T-helper 1 cell treated with Interleukin-12 subunit alpha and Interleukin-12 subunit beta and Interleukin-4 antibody, amounts not matched to agents 30 ng/mL and 1 ng/mL, for 36 hours (primary cell): ENCODE measurements around the gene ATPAF1. TPM values are rescaled to one million over a fixed set of nuclear protein-coding genes. Genes with fewer than 3 reads are reported as not detected.
"Not testable (repeated sequence)": the region's sequence is repeated elsewhere in the genome, so short reads cannot be mapped to it uniquely, and the experiment has no call there.

Experiments
- intact Hi-C: fragments of 100-400 bp; cut with micrococcal nuclease; formaldehyde crosslinking; loops from one replicate; pipeline ENCODE4 v1.15.1; 2024
- total RNA-seq: library from RNA; stranded (reverse); gene quantifications from 2 replicates; pipeline ENCODE4 v1.2.3, GENCODE V29; 2022

ATPAF1 gene
- total RNA-seq, 1 donor from 2014 or later, result 50.0 TPM

GRCh38 chr1:46681333-46682034 lies 13.3 kb upstream of the ATPAF1 start:
- intact Hi-C loops, result no loop called here

DNA sequence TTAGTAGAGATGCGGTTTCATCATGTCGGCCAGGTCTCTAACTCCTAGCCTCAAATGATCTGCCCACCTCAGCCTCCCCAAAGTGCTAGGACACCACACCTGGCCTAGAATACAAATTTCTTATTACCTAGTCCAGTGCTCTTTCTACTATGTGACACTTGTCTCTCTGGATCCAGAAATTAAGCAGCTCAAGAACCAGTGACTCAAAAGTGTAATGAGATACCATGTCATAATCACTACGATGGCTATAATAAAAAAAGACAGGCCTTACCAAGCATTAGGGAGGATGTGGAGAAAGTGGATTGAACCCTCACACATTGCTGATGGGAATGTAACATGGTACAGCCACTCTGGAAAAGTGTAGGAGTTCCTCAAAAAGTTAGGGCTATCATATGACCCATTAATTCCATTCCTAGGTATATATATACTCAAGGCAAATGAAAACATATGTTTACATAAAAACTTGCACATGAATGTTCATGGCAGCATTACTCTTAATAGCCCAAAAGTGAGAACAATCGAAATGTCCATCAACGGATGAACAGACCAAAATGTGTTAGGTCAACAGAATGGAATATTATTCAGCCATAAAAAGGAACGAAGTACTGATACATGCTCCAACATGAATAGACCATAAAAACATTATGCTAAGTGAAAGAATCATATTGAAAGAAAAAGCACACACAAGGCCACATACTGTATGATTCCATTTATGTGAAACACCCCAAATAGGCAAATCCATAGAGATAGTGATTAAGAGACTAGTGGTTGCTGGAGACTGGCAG lies 11.8 kb upstream of the ATPAF1 start:
- intact Hi-C loops, result no loop called here

DNA sequence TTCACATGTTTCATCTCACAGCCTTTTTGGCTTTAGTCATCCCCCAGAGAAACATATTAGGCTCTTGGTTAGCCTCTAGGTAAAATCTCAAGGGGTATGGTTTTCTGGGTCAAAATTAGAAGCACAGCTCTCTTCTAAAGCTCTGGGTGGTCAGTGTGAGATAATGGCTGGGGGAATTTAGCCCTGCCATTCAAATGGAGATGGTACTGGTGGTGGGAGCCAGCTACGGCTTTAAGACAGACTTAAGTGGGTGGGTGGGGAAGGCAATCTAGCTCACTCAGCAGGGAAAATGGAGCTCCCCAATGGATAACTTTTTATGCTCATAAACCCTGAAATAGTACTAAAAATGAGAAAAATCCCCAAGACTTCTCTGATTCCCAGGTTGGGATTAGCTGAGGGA lies 9.2 kb upstream of the ATPAF1 start:
- intact Hi-C loops, result no loop called here

DNA sequence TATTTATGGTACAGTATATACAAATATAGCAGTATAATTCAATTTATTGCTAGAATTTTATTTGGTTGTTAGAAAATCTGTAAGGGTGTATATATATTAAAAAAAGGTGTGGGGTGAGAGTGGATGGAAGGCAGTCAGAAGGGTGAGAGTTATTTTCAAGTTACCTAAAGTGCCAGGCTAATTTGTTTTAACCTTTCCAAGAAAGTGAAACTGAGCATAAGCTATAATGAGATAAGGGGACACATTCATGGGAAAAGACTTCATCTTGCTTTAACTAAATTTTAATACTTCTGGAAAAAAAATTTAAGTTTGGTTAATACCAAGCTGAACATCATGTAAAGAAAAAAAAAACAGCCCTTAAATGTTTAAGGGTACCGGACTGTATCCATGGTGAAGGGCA lies 8.4 kb upstream of the ATPAF1 start:
- intact Hi-C loops, result no loop called here

- intact Hi-C loops, result loop anchor here (1.0 to 2.0 kb wide), 5 partner anchors 8 to 94 kb away; partner anchors contain the start of genes EFCAB14, MKNK1 and MOB3C
These were observed 7.6 kb upstream of the ATPAF1 start for GRCh38 chr1:46675549-46676314.

GRCh38 chr1:46673749-46674182 lies 5.6 kb upstream of the ATPAF1 start:
- intact Hi-C loops, result loop anchor here (2.0 kb wide), 1 partner anchor 57 kb away; the partner anchor contains the start of gene MOB3C

DNA sequence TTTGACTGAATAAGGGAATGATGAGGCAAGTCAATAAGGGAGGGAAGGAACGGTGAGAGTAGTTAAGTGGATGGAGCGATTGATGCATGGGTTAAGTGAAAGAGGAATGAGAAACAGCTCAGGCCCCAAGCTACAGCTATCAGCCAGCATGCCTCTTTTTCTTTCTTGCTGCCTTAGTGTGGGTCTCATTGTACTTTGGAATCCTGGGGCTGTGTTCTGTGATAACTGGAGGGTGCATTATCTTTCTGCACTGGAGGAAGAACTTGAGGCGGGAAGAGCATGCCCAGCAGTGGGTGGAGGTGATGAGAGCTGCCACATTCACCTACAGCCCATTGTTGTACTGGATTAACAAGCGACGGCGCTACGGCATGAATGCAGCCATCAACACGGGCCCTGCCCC lies 4.5 kb upstream of the ATPAF1 start:
- intact Hi-C loops, result no loop called here

DNA sequence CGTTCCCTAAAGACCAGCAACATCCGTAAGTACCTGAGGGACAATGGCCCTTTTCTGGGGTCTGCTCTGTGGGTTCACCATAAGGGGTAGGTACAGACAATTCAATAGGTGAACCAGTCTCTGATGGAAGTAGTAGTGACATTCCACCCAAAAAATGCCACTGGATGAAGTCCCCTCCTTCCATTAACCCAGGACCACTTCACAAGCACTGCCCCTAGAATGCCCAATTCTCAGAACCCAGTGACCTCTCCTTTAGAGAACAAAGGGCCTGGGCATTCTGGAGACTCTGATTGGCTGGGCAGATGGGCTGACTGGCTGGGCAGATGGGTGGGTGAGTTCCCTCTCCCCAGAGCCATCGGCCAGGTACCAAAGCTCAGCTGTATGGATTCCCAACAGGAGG lies 3.4 kb upstream of the ATPAF1 start, which contains the start of gene TEX38:
Gene TEX38 (plus strand): TSS at position 301 of the 400 bp plus-strand sequence. CDS start 81 bp downstream, at position 382.
- intact Hi-C loops, result no loop called here

- intact Hi-C loops, result no loop called here
These were observed 2.0 kb upstream of the ATPAF1 start for GRCh38 chr1:46670134-46670533.

DNA sequence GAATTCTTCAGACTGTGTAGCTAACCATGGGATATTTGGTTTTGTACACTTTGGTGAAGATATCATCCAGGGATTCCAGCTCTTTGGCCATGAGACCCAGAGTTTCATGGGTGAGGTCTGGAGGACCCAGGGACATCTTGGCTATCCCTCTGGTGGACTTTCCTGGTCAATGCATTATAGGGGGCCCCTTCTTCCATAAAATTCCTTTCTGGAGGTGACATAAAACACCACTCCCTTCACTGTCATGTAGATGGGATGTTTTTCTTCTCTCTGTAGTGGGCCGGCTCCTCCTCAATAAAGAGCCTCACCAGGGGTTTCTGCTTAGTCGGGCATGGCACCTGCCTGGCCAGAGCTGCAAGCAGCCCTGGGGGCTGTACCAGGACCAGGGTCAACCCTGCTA lies 2.2 kb downstream of the ATPAF1 start:
- intact Hi-C loops, result loop anchor here (5.0 kb wide), 1 partner anchor 364 kb away; the partner anchor contains the start of genes LRRC41 and UQCRH

DNA sequence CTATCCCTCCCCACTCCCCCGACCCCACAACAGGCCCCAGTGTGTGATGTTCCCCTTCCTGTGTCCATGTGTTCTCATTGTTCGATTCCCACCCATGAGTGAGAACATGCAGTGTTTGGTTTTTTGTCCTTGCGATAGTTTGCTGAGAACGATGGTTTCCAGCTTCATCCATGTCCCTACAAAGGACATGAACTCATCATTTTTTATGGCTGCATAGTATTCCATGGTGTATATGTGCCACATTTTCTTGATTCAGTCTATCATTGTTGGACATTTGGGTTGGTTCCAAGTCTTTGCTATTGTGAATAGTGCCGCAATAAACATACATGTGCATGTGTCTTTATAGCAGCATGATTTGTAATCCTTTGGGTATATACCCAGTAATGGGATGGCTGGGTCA lies 5.2 kb downstream of the ATPAF1 start:
- intact Hi-C loops, result not testable (repeated sequence)

GRCh38 chr1:46660116-46660515 lies 8.0 kb downstream of the ATPAF1 start:
- intact Hi-C loops, result not testable (repeated sequence)

DNA sequence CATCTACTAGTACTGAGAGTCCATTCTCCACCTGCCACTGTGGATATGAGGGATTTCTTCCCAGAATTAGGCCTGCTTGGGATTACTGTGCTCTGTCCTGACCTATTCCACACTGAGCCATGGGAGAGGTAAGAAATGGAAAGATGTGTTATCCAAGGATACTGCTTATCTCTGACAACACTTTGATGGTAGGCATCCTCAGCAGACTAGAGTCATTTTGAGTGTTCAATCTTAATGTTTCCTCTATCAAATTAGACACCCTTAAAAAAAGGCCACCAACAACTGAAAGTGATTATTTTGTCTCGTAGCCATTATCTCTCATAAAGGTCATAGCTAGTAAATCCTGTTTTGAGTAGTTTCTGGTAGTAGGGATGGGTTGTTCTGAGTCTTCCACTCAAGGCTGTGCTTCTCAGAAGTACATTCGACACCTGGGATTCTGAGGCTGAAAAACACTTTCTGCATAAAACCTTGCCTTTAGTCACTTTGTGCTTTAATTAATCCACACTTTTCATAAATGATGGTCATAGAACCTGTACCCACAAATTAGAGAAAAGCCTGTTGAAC lies 8.8 kb downstream of the ATPAF1 start:
- intact Hi-C loops, result no loop called here

DNA sequence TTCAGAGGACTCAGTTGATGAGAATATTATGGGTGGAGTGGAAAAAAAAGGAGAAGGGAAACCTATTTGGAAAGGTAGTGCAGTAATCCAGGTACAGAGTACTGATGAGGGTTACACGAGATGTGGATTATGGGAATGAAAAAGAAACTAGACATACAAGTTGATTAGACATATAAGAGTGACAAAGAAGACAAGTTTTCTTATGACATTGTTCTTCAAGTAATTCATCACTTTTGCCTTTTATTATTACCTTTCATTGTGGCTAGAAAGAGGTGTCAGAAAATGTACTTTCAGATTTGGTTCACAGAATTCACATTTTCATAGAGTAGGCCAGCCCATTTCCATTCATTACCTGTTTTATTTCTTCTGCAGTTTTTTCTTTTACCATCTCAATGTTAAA lies 10.4 kb downstream of the ATPAF1 start:
- intact Hi-C loops, result no loop called here

DNA sequence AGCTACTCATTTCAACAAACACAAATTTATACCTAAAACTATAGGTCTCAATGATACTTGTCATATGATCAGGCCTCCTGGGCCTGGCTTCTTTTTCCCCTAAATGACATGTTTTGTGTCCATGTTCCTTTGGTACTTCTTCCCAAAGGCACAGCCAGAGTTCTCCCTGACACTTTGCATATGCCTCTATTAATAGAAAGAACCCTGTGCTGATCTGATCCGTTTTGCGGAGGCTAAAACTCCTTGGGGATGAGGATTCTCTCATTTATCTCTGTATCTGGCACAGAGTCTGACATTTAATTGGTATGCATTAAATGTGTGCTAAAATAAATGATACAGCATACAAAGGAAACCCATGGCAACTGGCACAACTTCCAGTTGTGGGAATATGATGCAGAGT lies 11.5 kb downstream of the ATPAF1 start:
- intact Hi-C loops, result no loop called here

GRCh38 chr1:46655848-46656247 lies 12.3 kb downstream of the ATPAF1 start:
- intact Hi-C loops, result no loop called here

GRCh38 chr1:46654698-46655097 lies 13.5 kb downstream of the ATPAF1 start:
- intact Hi-C loops, result not testable (repeated sequence)

DNA sequence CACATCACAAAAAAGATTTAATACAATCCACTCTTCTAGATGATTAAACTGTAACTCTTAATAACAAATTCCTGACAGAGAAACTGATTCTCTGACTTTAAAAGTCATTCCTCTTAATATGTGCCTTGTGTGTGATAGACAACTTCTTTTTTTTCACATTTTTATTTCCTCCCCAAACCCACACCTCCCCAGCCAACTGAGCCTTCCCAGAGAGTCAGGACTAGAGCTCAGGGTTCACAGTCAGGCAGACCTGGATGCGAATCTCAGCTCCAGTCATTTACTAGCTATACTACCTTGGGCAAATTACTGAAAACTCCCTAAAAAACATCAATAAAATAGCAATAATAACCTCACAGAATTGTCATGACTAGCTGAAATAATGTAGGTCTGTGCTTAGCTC lies 14.2 kb downstream of the ATPAF1 start:
- intact Hi-C loops, result no loop called here

- intact Hi-C loops, result no loop called here
These were observed 14.7 kb downstream of the ATPAF1 start for GRCh38 chr1:46653405-46653958.

DNA sequence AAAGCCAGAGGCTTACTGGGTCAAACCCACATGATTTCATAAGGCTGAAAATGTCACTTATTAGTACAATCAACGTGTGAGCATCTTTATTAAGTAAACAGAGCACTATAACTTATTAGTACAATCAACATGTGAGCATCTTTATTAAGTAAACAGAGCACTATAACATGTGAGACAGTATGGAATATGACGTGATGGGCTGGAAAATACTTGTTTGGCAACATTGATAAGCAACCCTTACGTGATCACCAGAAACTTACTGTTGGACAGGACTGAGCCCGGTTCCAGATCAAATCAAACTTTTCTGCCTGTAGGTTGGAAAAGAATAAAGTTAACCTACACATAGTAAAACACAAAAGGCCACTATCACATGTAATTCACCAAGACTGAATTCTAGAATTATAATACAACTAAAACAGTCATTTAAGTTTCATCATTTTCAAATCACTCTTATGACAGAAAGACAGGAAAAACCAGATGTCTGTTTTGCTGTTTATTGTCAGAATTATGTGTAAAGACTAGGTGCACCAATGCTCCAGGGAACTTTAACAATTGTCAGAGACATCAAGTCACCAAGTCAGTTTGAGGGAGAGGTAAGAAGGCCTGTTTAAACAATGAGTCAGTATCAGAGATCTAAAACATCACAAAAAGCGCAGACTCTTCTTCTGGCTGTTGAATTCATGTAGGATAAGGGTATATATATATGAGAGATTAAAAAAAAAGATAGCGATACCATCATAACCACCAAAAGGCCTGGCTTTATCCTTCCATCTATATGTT lies 15.7 kb downstream of the ATPAF1 start:
- intact Hi-C loops, result no loop called here
